K562 (cell line): ENCODE results near the gene BHLHE23. TPM values are rescaled to one million over a fixed set of nuclear protein-coding genes. Genes with fewer than 3 reads are reported as not detected.

Source experiments
- ATAC-seq: fragments of 200-7000 bp; cut with Tn5 transposase; 3 replicates; pipeline ENCODE4 v1.9.1; 2020; ENCODE audit warnings: moderate library complexity
- BruUV-seq: library from RNA; stranded (reverse); fragments of 400-500 nt; replicated peaks from 2 replicates; lab custom pipeline; 2021; lab: Mats Ljungman, UMichigan
- CTCF ChIA-PET: fragments of 300-600 bp; formaldehyde crosslinking; extraction: SDS; loops from one replicate; lab custom pipeline; 2021; ENCODE audit warnings: low intra/inter-chr PET ratio; lab: Yijun Ruan, JAX
- POLR2A ChIA-PET: fragments of 300-600, 350-650 bp; sonication (Branson Sonifier 250); formaldehyde crosslinking; extraction: SDS; loops from one replicate; lab custom pipeline; 2021; ENCODE audit warnings: antibody characterized with exemption, inconsistent platforms; lab: Yijun Ruan, JAX
- DNase-seq, 4 experiments: peaks; one replicate each; pipeline versions ENCODE4 v3.0.0 to v3.0.0-alpha.2; 2011 to 2018; ENCODE audit warnings: low spot score in 3 of 4, mixed read lengths in 3 of 4; ENCODE audit errors: extremely low read depth in 1 of 4
- FAIRE-seq: peaks from 2 replicates; lab custom pipeline; 2011; peaks lifted over from hg19 to GRCh38; lab: Jason Lieb, UNC
- H2AFZ ChIP-seq: 2 replicates; pipeline ENCODE4 v1.6.0; 2011; ENCODE audit warnings: low read depth, low read length, control low read depth, inconsistent platforms
- H3K27ac ChIP-seq: fragments of 200-600 bp; 3 replicates; pipeline ENCODE4 v1.8.0; 2011; ENCODE audit warnings: low read depth, mild to moderate bottlenecking, control low read depth, inconsistent platforms, low read length, moderate library complexity, mixed read lengths; ENCODE audit errors: extremely low read depth
- H3K27me3 ChIP-seq, 2 experiments: fragments of 300-600 bp in 1 of 2; 2 replicates in 1 of 2; 3 replicates in 1 of 2; pipeline versions ENCODE4 v1.6.0 to v1.8.0; 2011; ENCODE audit warnings: inconsistent platforms in 2 of 2, low read length in 2 of 2, mild to moderate bottlenecking in 1 of 2, mixed read lengths in 1 of 2, moderate library complexity in 1 of 2; ENCODE audit not compliant: control insufficient read depth in 2 of 2, insufficient read depth in 2 of 2
- H3K36me3 ChIP-seq: fragments of 300-600 bp; 3 replicates; pipeline ENCODE4 v1.8.0; 2011; ENCODE audit warnings: mild to moderate bottlenecking, low read length, inconsistent platforms; ENCODE audit not compliant: control insufficient read depth, insufficient read depth
- H3K4me1 ChIP-seq, 2 experiments: fragments of 200-600 bp in 1 of 2; replicated peaks in 1 of 2; 2 replicates in 1 of 2; 3 replicates in 1 of 2; pipeline versions ENCODE4 v1.5.1 to v1.8.0; 2011; ENCODE audit warnings: inconsistent platforms in 2 of 2, low read length in 2 of 2, mild to moderate bottlenecking in 1 of 2, mixed read lengths in 1 of 2, moderate library complexity in 1 of 2; ENCODE audit not compliant: control insufficient read depth in 2 of 2, insufficient read depth in 2 of 2
- H3K4me2 ChIP-seq: 2 replicates; pipeline ENCODE4 v1.6.1; 2011; ENCODE audit warnings: low read length, control low read depth, inconsistent platforms, mixed read lengths; ENCODE audit not compliant: insufficient read depth
- H3K4me3 ChIP-seq: fragments of 200-600 bp; sonication (generic), shearing (Covaris generic); 2 replicates; pipeline ENCODE4 v1.5.1; 2016; ENCODE audit warnings: control low read depth, inconsistent platforms
- H3K79me2 ChIP-seq: fragments of 200-600 bp; 3 replicates; pipeline ENCODE4 v1.8.0; 2011; ENCODE audit warnings: low read length, inconsistent platforms; ENCODE audit not compliant: control insufficient read depth, insufficient read depth
- H3K9ac ChIP-seq, 2 experiments: 2 replicates each; pipeline versions ENCODE4 v1.6.0 to v1.6.1; 2011; ENCODE audit warnings: low read depth in 2 of 2, low read length in 2 of 2, control low read depth in 1 of 2, inconsistent platforms in 1 of 2, mild to moderate bottlenecking in 1 of 2, mixed read lengths in 1 of 2; ENCODE audit not compliant: insufficient read depth in 1 of 2
- H3K9me1 ChIP-seq: one replicate; pipeline ENCODE4 v1.6.0; 2011; ENCODE audit warnings: inconsistent platforms, mild to moderate bottlenecking, low read length, moderate library complexity; ENCODE audit not compliant: control insufficient read depth, insufficient read depth
- H3K9me3 ChIP-seq: replicated peaks from 2 replicates; pipeline ENCODE4 v1.5.1; 2011; ENCODE audit warnings: low read depth, low read length, inconsistent platforms; ENCODE audit not compliant: control insufficient read depth, insufficient read depth
- H4K20me1 ChIP-seq: replicated peaks from 2 replicates; pipeline ENCODE4 v1.6.1; 2011; ENCODE audit warnings: low read length, inconsistent platforms, mixed read lengths; ENCODE audit not compliant: control insufficient read depth, insufficient read depth
- ARID3B ChIP-seq: fragments of 250-450 bp; sonication (Bioruptor Pico); IDR thresholded peaks from 2 replicates; pipeline ENCODE4 v1.4.0; 2020; ENCODE audit warnings: borderline replicate concordance
- HOMEZ ChIP-seq: fragments of 250-450 bp; sonication (Bioruptor Pico); IDR thresholded peaks from 2 replicates; pipeline ENCODE4 v1.4.0; 2020; ENCODE audit warnings: mild to moderate bottlenecking, moderate library complexity
- PHB ChIP-seq: fragments of 250-450 bp; sonication (Bioruptor Pico); IDR thresholded peaks from 2 replicates; pipeline ENCODE4 v1.5.0; 2021
- POLR2AphosphoS5 ChIP-seq: IDR thresholded peaks from 2 replicates; pipeline ENCODE4 v1.6.1; 2011; ENCODE audit warnings: mild to moderate bottlenecking, low read depth, low read length, moderate library complexity; ENCODE audit not compliant: control insufficient read depth, insufficient read depth
- TFAP4 ChIP-seq: sonication (generic); formaldehyde crosslinking; IDR thresholded peaks from 2 replicates; pipeline ENCODE4 v1.8.0; 2022; ENCODE audit warnings: missing genetic modification reagents, mild to moderate bottlenecking, moderate library complexity, borderline replicate concordance
- TSHZ1 ChIP-seq: fragments of 250-450 bp; sonication (Bioruptor Pico); IDR thresholded peaks from 2 replicates; pipeline ENCODE4 v1.4.0; 2020; ENCODE audit warnings: mild to moderate bottlenecking, moderate library complexity
- ZNF699 ChIP-seq: fragments of 250-450 bp; sonication (Bioruptor Pico); IDR thresholded peaks from 2 replicates; pipeline ENCODE4 v1.8.0; 2021; ENCODE audit warnings: mild to moderate bottlenecking, moderate library complexity; ENCODE audit not compliant: insufficient replicate concordance
- WGBS: fragments of 100-300 bp; shearing (Covaris generic); methylation state at CpG from one replicate; pipeline ENCODE4 v1.1.6; 2016; ENCODE audit warnings: low coverage, mixed read lengths; ENCODE audit not compliant: insufficient coverage; ENCODE audit errors: missing lambda C conversion rate; 5-methylcytosine and 5-hydroxymethylcytosine counted together
- in situ Hi-C: fragments of 300-500 bp; cut with MboI; formaldehyde crosslinking; loops from 4 replicates; pipeline ENCODE4 v1.15.0; 2018; ENCODE audit warnings: inconsistent platforms, mixed read lengths
- intact Hi-C: fragments of 100-400 bp; cut with micrococcal nuclease; formaldehyde crosslinking; loops from 2 replicates; pipeline ENCODE4 v1.14.2; 2022
- polyA plus RNA-seq, 8 experiments: library from polyadenylated mRNA; depleted of rRNA in 4 of 8; stranded (reverse) in 5 of 8; unstranded in 3 of 8; fragments of >200 nt; fragmentation: Nextera tagmentation in 2 of 8; fragmentation: Illumina TruSeq in 1 of 8; extraction: Ambion mirVana in 2 of 8; extraction: Trizol in 1 of 8; gene quantifications; 2 replicates each; pipeline versions ENCODE4 v1.2.1 to v1.2.3, GENCODE V29; 2011 to 2014; ENCODE audit warnings: inconsistent platforms in 1 of 8, missing spikeins in 1 of 8
- total RNA-seq, 7 experiments: library from RNA; depleted of rRNA in 6 of 7; stranded (reverse); fragments of >200 nt in 6 of 7; fragmentation: Illumina TruSeq in 2 of 7; extraction: Trizol in 2 of 7; gene quantifications; 2 replicates each; pipeline versions ENCODE4 v1.2.1 to v1.2.3, GENCODE V29; 2011 to 2021; ENCODE audit warnings: low replicate concordance in 1 of 7

The BHLHE23 gene
- total and polyA plus RNA-seq, 9 of the 15 experiments (the other 6 are each of a cell fraction or from before 2014, with no cell fraction given), result not detected

- intact Hi-C loops, result no loop called here
- no peak overlapping the region for H3K9ac ChIP-seq
- peaks cover 47 to 91% of the 10 kb centered on the region in 2 experiments for H3K27me3 ChIP-seq
- H2AFZ ChIP-seq, result no peak overlapping the region
- FAIRE-seq (no peak), DNase-seq (no peak), ATAC-seq (no peak)
- peaks cover 11% of the 10 kb centered on the region; the same call in 1 of the 2 replicates for H4K20me1 ChIP-seq
- ChIA-PET POLR2A (interaction anchor here (0.6 kb wide), 2 partner anchors 26 to 48 kb away, joined by 3 read pairs; no protein-coding TSS in a partner anchor), CTCF (no interaction called here)
- no peak overlapping the region for H3K27ac ChIP-seq
- peaks cover 0 to 53% of the 10 kb centered on the region in 2 experiments; a peak in 3 of 5 replicates for H3K4me1 ChIP-seq
- no peak overlapping the region for H3K4me2 ChIP-seq
- in situ Hi-C loops, result no loop called here
- BruUV-seq, result no TSS peak
- no peaks in the 10 kb centered on the region for H3K36me3 ChIP-seq
- no peaks in the 10 kb centered on the region for H3K9me1 ChIP-seq
- no peaks in the 10 kb centered on the region for H3K9me3 ChIP-seq
- 9% methylated on average over 8 of the region's 16 CpGs for WGBS
- H3K79me2 ChIP-seq, result no peaks in the 10 kb centered on the region
- H3K4me3 ChIP-seq, result no peak overlapping the region
- TF ChIP-seq TSHZ1 (CRISPR knock-in tag) (no peak), PHB (CRISPR knock-in tag) (no peak), ZNF699 (CRISPR knock-in tag) (no peak), POLR2AphosphoS5 (no peak), ARID3B (CRISPR knock-in tag) (no peak), HOMEZ (CRISPR knock-in tag) (no peak), TFAP4 (CRISPR knock-in tag) (no peak)
- TF ChIP-seq, all 486 proteins: peak for 0
Measured at GRCh38 chr20:62976886-62977285, 29.9 kb downstream of the BHLHE23 start.
